CD14-positive monocyte (primary cell): Measurements from ENCODE around the gene ZNF22. TPM values are rescaled to one million over a fixed set of nuclear protein-coding genes. Genes with fewer than 3 reads are reported as not detected.
A peak's percentile ranks its signal among the peaks of the same experiment; 100 is the strongest.

Experiments used
- DNase-seq, 3 donors: peaks; one replicate each; pipeline ENCODE4 v3.0.0-alpha.2; 2011 to 2022
- H2AFZ ChIP-seq: 2 replicates; pipeline ENCODE4 v1.6.0; 2012; ENCODE audit warnings: mild to moderate bottlenecking, low read depth, low read length, inconsistent platforms; ENCODE audit not compliant: insufficient read depth, poor library complexity, severe bottlenecking
- H3K27ac ChIP-seq, 2 donors: 1 replicate in 1 of 2; 2 replicates in 1 of 2; pipeline ENCODE4 v1.5.1; 2012 to 2013; ENCODE audit warnings: low read length in 2 of 2, control low read depth in 1 of 2, inconsistent platforms in 1 of 2, low read depth in 1 of 2, mild to moderate bottlenecking in 1 of 2
- H3K27me3 ChIP-seq, 2 donors: one replicate each; pipeline versions ENCODE4 v1.6.0 to v1.6.1; 2011 to 2013; ENCODE audit warnings: low read length in 2 of 2; ENCODE audit not compliant: control insufficient read depth in 2 of 2, insufficient read depth in 2 of 2
- H3K36me3 ChIP-seq, 2 donors: replicated peaks in 1 of 2; 1 replicate in 1 of 2; 2 replicates in 1 of 2; pipeline versions ENCODE4 v1.5.1 to v1.6.1; 2012 to 2013; ENCODE audit warnings: low read length in 2 of 2, control low read depth in 1 of 2, inconsistent platforms in 1 of 2, mild to moderate bottlenecking in 1 of 2; ENCODE audit not compliant: insufficient read depth in 2 of 2, control insufficient read depth in 1 of 2
- H3K4me1 ChIP-seq, 2 donors: 1 replicate in 1 of 2; 2 replicates in 1 of 2; pipeline versions ENCODE4 v1.5.1 to v1.6.1; 2012 to 2013; ENCODE audit warnings: low read length in 2 of 2, control low read depth in 1 of 2, inconsistent platforms in 1 of 2, mild to moderate bottlenecking in 1 of 2, moderate library complexity in 1 of 2; ENCODE audit not compliant: insufficient read depth in 2 of 2, control insufficient read depth in 1 of 2
- H3K4me2 ChIP-seq: replicated peaks from 2 replicates; pipeline ENCODE3; 2012; ENCODE audit warnings: low read length, moderate library complexity, mild to moderate bottlenecking; ENCODE audit not compliant: poor library complexity, severe bottlenecking; ENCODE audit errors: extremely low read depth
- H3K4me3 ChIP-seq, 3 experiments: fragments of 200-600 bp in 1 of 3; sonication (generic) in 1 of 3; replicated peaks in 1 of 3; 1 replicate in 2 of 3; 2 replicates in 1 of 3; pipeline ENCODE4 v1.5.1; 2011 to 2013; ENCODE audit warnings: low read length in 3 of 3, mild to moderate bottlenecking in 3 of 3, control low read depth in 2 of 3, low read depth in 2 of 3, inconsistent platforms in 1 of 3, moderate library complexity in 1 of 3
- H3K79me2 ChIP-seq: 2 replicates; pipeline ENCODE4 v1.6.0; 2012; ENCODE audit warnings: mild to moderate bottlenecking, control low read depth, inconsistent platforms, low read length, moderate library complexity; ENCODE audit not compliant: insufficient read depth
- H3K9ac ChIP-seq: 2 replicates; pipeline ENCODE4 v1.6.0; 2017; ENCODE audit warnings: low read length, mild to moderate bottlenecking; ENCODE audit not compliant: insufficient read depth, poor library complexity, severe bottlenecking
- H3K9me3 ChIP-seq, 2 donors: replicated peaks in 1 of 2; 1 replicate in 1 of 2; 2 replicates in 1 of 2; pipeline versions ENCODE4 v1.5.1 to v1.6.1; 2012 to 2013; ENCODE audit warnings: low read length in 2 of 2, control low read depth in 1 of 2; ENCODE audit not compliant: control insufficient read depth in 1 of 2, insufficient read depth in 1 of 2
- H4K20me1 ChIP-seq: 2 replicates; pipeline ENCODE4 v1.6.0; 2012; ENCODE audit warnings: mild to moderate bottlenecking, low read length, control low read depth, moderate library complexity; ENCODE audit not compliant: insufficient read depth
- H3K27ac Mint-ChIP-seq, 7 donors: one replicate each; pipeline ENCODE4 v1.8.0; 2020; ENCODE audit warnings: mild to moderate bottlenecking in 7 of 7, mixed read lengths in 7 of 7, moderate library complexity in 6 of 7, inconsistent platforms in 2 of 7
- H3K27me3 Mint-ChIP-seq, 3 donors: one replicate each; pipeline ENCODE4 v1.8.0; 2021 to 2022; ENCODE audit warnings: low read depth in 3 of 3, mild to moderate bottlenecking in 3 of 3, mixed read lengths in 3 of 3, moderate library complexity in 3 of 3, inconsistent platforms in 1 of 3
- H3K36me3 Mint-ChIP-seq, 2 donors: one replicate each; pipeline ENCODE4 v1.8.0; 2020; ENCODE audit warnings: mixed read lengths in 2 of 2, inconsistent platforms in 1 of 2, mild to moderate bottlenecking in 1 of 2
- H3K4me1 Mint-ChIP-seq: one replicate; pipeline ENCODE4 v1.8.0; 2020; ENCODE audit warnings: mild to moderate bottlenecking, mixed read lengths
- H3K4me3 Mint-ChIP-seq, 2 donors: one replicate each; pipeline ENCODE4 v1.8.0; 2020; ENCODE audit warnings: mild to moderate bottlenecking in 2 of 2, mixed read lengths in 2 of 2, moderate library complexity in 1 of 2
- H3K9me3 Mint-ChIP-seq, 7 donors: one replicate each; pipeline ENCODE4 v1.8.0; 2020 to 2022; ENCODE audit warnings: mixed read lengths in 7 of 7, mild to moderate bottlenecking in 6 of 7, moderate library complexity in 6 of 7, inconsistent platforms in 2 of 7
- WGBS: methylation state at CpG from one replicate; pipeline ENCODE4 v1.1.5; 2013; ENCODE audit warnings: missing lambda C conversion rate; ENCODE audit not compliant: insufficient coverage; 5-methylcytosine and 5-hydroxymethylcytosine counted together
- intact Hi-C, 2 donors: fragments of 100-400 bp; cut with micrococcal nuclease; formaldehyde crosslinking; loops; one replicate each; pipeline versions ENCODE4 v1.15.0 to v1.15.1; 2023
- polyA plus RNA-seq, 3 donors: library from polyadenylated mRNA; depleted of rRNA in 1 of 3; unstranded in 2 of 3; stranded (reverse) in 1 of 3; fragments of 300-500 nt in 2 of 3; fragments of >200 nt in 1 of 3; fragmentation: Illumina TruSeq in 2 of 3; gene quantifications; 1 replicate in 2 of 3; 2 replicates in 1 of 3; pipeline ENCODE4 v1.2.3, GENCODE V29; 2012 to 2021
- TF ChIP-seq, protein P1 (sequence below): fragments of 200-600 bp; IDR thresholded peaks from one replicate; pipeline ENCODE4 v1.8.0; 2022; ENCODE audit warnings: antibody characterized with exemption, mild to moderate bottlenecking

Gene ZNF22
- polyA plus RNA-seq, 3 donors, result 4.1 to 14.6 (median 10.4) TPM

DNA sequence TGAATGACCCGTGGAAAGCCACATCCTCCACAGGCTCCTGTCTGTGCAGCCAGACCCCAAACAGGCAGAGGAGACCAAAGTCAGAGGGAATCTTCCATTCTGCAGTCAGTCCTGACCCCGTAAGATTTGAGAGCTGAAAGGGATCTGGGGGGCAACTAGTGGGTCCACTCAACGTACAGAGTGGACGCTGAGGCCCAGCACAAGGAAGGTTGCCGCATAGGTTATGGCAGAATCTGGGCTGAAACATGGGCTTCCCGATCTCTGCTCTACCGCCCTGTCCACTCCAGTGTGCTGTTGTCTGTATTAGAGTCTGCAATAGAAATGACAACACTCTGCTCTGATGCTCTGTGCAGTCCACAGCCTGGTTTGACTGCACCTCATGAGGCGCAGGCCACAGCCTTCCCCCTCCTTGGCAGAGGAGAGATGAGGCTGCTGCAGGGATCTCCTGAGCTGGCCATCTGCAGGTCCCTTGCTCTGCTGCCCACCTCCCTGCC is 7.9 kb upstream of the ZNF22 start:
- WGBS, result 94% methylated on average over 8 of the region's 8 CpGs
- Histone ChIP-seq H2AFZ (no peak overlapping the region), H3K4me1 (peaks cover 0 to 15% of the 10 kb centered on the region in 2 donors), H3K79me2 (no peaks in the 10 kb centered on the region), H3K9ac (no peak overlapping the region), H3K4me2 (no peak overlapping the region), H3K9me3 (no peaks in the 10 kb centered on the region), H3K36me3 (peaks cover 75 to 76% of the 10 kb centered on the region in 2 donors), H3K4me3 (no peak overlapping the region), H3K27ac (peak overlapping the region in 1 of 2 donors; percentile 32), H4K20me1 (peaks cover 82% of the 10 kb centered on the region), H3K27me3 (no peaks in the 10 kb centered on the region)
- DNase-seq, result no peak
- TF ChIP-seq, protein P1, sequence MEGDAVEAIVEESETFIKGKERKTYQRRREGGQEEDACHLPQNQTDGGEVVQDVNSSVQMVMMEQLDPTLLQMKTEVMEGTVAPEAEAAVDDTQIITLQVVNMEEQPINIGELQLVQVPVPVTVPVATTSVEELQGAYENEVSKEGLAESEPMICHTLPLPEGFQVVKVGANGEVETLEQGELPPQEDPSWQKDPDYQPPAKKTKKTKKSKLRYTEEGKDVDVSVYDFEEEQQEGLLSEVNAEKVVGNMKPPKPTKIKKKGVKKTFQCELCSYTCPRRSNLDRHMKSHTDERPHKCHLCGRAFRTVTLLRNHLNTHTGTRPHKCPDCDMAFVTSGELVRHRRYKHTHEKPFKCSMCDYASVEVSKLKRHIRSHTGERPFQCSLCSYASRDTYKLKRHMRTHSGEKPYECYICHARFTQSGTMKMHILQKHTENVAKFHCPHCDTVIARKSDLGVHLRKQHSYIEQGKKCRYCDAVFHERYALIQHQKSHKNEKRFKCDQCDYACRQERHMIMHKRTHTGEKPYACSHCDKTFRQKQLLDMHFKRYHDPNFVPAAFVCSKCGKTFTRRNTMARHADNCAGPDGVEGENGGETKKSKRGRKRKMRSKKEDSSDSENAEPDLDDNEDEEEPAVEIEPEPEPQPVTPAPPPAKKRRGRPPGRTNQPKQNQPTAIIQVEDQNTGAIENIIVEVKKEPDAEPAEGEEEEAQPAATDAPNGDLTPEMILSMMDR, result no peak
- Mint-ChIP-seq H3K9me3 (no peaks in the 10 kb centered on the region), H3K27me3 (peaks cover 0 to 2% (median 1%) of the 10 kb centered on the region in 3 donors), H3K27ac (peak overlapping the region in 2 of 7 donors; percentile 26 to 45), H3K4me3 (no peak overlapping the region), H3K36me3 (peaks cover 71 to 72% of the 10 kb centered on the region in 2 donors), H3K4me1 (peaks cover 30% of the 10 kb centered on the region)
- intact Hi-C loops, result no loop called here

DNA sequence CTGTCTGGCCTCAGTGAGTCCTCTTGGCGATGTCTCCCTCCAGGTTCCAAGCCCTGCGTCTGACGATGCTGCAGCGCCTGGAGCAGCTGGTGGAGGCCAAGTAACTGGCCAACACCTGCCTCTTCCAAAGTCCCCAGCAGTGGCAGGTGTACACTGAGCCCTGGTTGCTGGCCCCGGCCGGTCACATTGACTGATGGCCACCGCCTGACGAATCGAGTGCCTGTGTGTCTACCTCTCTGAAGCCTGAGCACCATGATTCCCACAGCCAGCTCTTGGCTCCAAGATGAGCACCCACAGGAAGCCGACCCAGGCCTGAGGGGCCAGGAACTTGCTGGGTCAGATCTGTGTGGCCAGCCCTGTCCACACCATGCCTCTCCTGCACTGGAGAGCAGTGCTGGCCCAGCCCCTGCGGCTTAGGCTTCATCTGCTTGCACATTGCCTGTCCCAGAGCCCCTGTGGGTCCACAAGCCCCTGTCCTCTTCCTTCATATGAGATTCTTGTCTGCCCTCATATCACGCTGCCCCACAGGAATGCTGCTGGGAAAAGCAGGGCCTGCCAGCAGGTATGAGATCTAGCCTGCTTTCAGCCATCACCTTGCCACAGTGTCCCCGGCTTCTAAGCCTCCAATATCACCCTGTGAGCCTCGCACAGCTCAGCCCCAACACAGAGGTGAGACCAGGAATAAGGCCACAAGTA is 7.3 kb upstream of the ZNF22 start:
- 99% methylated on average over 13 of the region's 14 CpGs for WGBS
- intact Hi-C loops, result no loop called here

More for the DNA sequence above, 7.3 kb upstream of the ZNF22 start:
- Histone ChIP-seq H3K4me1 (peaks cover 0 to 15% of the 10 kb centered on the region in 2 donors), H3K9ac (no peak overlapping the region), H3K36me3 (peaks cover 69 to 70% of the 10 kb centered on the region in 2 donors), H3K4me2 (no peak overlapping the region), H2AFZ (no peak overlapping the region), H3K27me3 (no peaks in the 10 kb centered on the region), H3K27ac (peak overlapping the region in 1 of 2 donors; percentile 29), H3K4me3 (no peak overlapping the region), H3K79me2 (no peaks in the 10 kb centered on the region), H4K20me1 (peaks cover 76% of the 10 kb centered on the region), H3K9me3 (no peaks in the 10 kb centered on the region)
- H3K4me3 Mint-ChIP-seq, result no peak overlapping the region
- H3K36me3 Mint-ChIP-seq, result peaks cover 65 to 67% of the 10 kb centered on the region in 2 donors
- DNase-seq, result no peak
- peak overlapping the region in 2 of 7 donors; percentile 44 for H3K27ac Mint-ChIP-seq
- peaks cover 1 to 3% (median 2%) of the 10 kb centered on the region in 3 donors for H3K27me3 Mint-ChIP-seq
- TF ChIP-seq, protein P1, result no peak
- H3K9me3 Mint-ChIP-seq, result no peaks in the 10 kb centered on the region
- H3K4me1 Mint-ChIP-seq, result peaks cover 32% of the 10 kb centered on the region
